Measurements from ENCODE around the gene RPA1. TPM values are rescaled to one million over a fixed set of nuclear protein-coding genes. Genes with fewer than 3 reads are reported as not detected.
A peak's percentile ranks its signal among the peaks of the same experiment; 100 is the strongest.

The RPA1 gene
- total RNA-seq, 3 donors from 2014 or later, result 52.3 to 77.4 (median 75.5) TPM

- H3K4me1 ChIP-seq (ENCODE audit: low read depth), result peaks cover 12% of the 10 kb centered on the region
- peak in 1 of 3 donors; percentile 32 for DNase-seq
- intact Hi-C loops (cut with DNase I, micrococcal nuclease), result loop anchor here (5.0 kb wide), 1 partner anchor 120 kb away; the partner anchor contains the start of gene RTN4RL1 (in 2 of the 2)
Observed at GRCh38 chr17:1907216-1907631, 77.4 kb downstream of the RPA1 start.

GRCh38 chr17:1907909-1908698, 78.3 kb downstream of the RPA1 start:
- Histone ChIP-seq H3K4me1 (ENCODE audit: low read depth) (peaks cover 12% of the 10 kb centered on the region), H3K9me3 (no peaks in the 10 kb centered on the region), H3K36me3 (ENCODE audit: low read depth) (no peaks in the 10 kb centered on the region), H3K4me3 (no peak overlapping the region)
- ATAC-seq (peak; percentile 39), DNase-seq (peak in 1 of 3 donors; percentile 49)
- TF ChIP-seq CTCF (IDR thresholded peaks at IDR 0.05), result no peak
- intact Hi-C loops (cut with DNase I, micrococcal nuclease), result loop anchor here (5.0 kb wide), 1 partner anchor 119 kb away; the partner anchor contains the start of gene RTN4RL1 (in 2 of the 2)

More at GRCh38 chr17:1907216-1907631, 77.4 kb downstream of the RPA1 start:
- Histone ChIP-seq H3K9me3 (no peaks in the 10 kb centered on the region), H3K36me3 (ENCODE audit: low read depth) (no peaks in the 10 kb centered on the region), H3K4me3 (no peak overlapping the region)
- ATAC-seq, result no peak
- TF ChIP-seq CTCF (IDR thresholded peaks at IDR 0.05), result no peak

GRCh38 chr17:1908699-1909309, 79.0 kb downstream of the RPA1 start:
- Histone ChIP-seq H3K4me3 (no peak overlapping the region), H3K4me1 (ENCODE audit: low read depth) (peaks cover 12% of the 10 kb centered on the region), H3K36me3 (ENCODE audit: low read depth) (no peaks in the 10 kb centered on the region), H3K9me3 (no peaks in the 10 kb centered on the region)
- TF ChIP-seq CTCF (IDR thresholded peaks at IDR 0.05), result peak; percentile 31
- DNase-seq (peak; percentile 33 to 79 (median 45)), ATAC-seq (peak; percentile 79)
- intact Hi-C loops (cut with DNase I, micrococcal nuclease), result loop anchor here (5.0 kb wide), 1 partner anchor 118 kb away; the partner anchor contains the start of gene RTN4RL1 (in 2 of the 2)

- intact Hi-C loops (cut with DNase I, micrococcal nuclease), result loop anchor here (5.0 kb wide), 1 partner anchor 117 kb away; the partner anchor contains the start of gene RTN4RL1 (in 2 of the 2)
- Histone ChIP-seq H3K4me1 (ENCODE audit: low read depth) (peaks cover 12% of the 10 kb centered on the region), H3K36me3 (ENCODE audit: low read depth) (no peaks in the 10 kb centered on the region), H3K9me3 (no peaks in the 10 kb centered on the region), H3K4me3 (no peak overlapping the region)
- DNase-seq (no peak), ATAC-seq (no peak)
- TF ChIP-seq CTCF (IDR thresholded peaks at IDR 0.05), result no peak
Observed at GRCh38 chr17:1909985-1910384, 80.2 kb downstream of the RPA1 start.

GRCh38 chr17:1912146-1912545, 82.3 kb downstream of the RPA1 start:
- intact Hi-C loops (cut with DNase I, micrococcal nuclease), result no loop called here
- peak in 1 of 3 donors; percentile 11 for DNase-seq
- Histone ChIP-seq H3K4me3 (no peak overlapping the region), H3K9me3 (no peaks in the 10 kb centered on the region), H3K4me1 (ENCODE audit: low read depth) (peaks cover 6% of the 10 kb centered on the region), H3K36me3 (ENCODE audit: low read depth) (no peaks in the 10 kb centered on the region)
- TF ChIP-seq CTCF (IDR thresholded peaks at IDR 0.05), result no peak
- no peak for ATAC-seq
